HG02610 (cell line): ENCODE data around the gene EPC2.
A peak's percentile ranks its signal among the peaks of the same experiment; 100 is the strongest.
"Not testable (repeated sequence)": the region's sequence is repeated elsewhere in the genome, so short reads cannot be mapped to it uniquely, and the experiment has no call there.

Experiments used
- ATAC-seq: cut with Tn5 transposase; IDR thresholded peaks from one replicate; pipeline ENCODE4 v1.9.1; 2021; ENCODE audit warnings: mild to moderate bottlenecking, moderate library complexity; ENCODE audit not compliant: unreplicated experiment

Gene EPC2

DNA sequence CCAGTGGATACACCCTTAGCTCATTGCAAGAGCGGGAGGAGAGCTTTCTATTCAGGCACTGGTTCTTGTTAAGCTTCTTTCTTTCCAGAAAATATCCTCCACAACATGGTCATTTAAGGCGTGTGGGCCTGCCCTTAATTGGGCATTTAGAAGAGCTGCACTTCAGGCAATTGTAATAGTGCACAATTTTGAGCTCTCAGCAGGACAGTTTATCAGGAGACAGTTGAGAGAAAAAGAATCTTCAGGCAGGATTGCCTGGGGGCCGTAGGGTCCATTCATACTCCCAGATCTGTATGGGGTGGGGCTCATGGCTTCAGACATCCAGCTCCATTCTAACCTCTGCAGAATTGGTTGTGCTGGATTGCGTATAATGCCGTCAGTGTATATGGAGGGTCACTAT, 6.0 kb upstream of the EPC2 start:
- ATAC-seq, result no peak

DNA sequence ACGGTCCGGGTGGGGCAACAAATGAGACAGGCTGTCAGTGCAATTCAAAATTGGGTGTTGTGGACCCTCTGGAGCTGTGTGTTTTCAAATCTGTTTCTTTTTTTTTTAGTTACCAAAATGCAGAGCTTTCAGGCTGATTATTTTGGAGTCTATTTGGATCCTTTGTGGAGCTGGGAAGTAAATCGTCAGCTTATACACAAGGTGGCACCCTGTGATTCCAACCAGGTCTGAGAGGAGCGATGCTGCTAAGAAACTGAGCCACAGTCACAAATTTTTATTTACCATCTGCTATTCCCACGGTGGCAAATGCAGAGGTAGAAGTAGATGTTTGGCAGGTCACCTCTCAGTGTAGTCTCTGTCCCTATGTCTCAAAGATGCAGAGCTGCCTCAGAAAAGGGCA, 3.8 kb upstream of the EPC2 start:
- no peak for ATAC-seq

DNA sequence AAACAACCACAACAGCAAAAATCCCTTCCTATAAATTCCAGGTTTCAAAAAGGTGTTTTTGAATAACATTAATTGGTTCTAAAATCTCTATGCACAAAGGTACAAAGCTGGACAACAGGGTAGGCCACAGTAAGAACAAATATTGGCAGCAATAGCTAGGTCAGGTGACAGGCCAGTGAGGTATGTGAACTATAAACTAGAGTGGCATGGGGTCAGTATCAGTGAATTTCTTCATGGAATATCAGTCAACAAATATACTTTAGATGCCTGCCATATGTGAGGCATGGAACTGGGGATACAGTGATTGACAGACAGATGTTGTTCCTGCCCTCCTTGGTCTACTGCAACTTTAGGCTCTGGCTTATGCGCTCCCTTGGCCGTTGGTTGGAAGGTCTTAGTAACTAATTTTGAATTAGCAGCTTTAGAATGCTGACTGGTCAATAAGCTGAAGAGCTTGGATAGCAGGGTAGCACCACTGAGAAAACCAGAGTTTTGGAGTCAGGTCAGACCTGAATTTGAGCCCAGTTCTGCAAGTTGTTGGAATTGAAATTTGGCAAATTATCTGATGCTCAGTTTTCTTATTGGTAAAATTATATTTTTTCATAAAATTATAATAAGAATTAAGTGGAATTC, 2.3 kb upstream of the EPC2 start:
- ATAC-seq, result no peak

DNA sequence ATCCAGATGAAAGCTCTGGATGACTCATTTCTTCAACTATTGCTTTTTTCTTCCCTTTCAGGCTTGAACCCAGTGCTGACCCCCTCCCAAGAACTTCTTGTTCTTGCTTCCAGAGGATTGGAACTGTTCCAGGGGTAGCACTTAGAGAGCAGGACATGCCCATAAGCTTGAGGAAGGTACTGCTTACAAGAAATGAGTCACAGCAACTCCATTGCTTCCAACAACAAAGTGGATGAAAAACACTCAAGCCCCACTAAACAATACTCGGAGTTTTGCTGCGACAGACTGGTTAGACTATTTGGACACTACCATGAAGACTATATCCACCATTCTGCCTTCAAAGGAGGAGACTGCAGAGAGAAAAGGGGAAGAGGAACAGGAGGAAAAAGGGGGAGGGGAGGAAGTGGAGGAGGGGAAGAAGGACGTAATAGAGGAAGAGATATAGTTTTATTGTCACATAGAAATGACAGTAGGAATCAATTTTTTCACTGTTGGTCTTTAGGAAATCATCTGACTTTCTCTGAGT, 1.6 kb upstream of the EPC2 start:
- no peak for ATAC-seq

DNA sequence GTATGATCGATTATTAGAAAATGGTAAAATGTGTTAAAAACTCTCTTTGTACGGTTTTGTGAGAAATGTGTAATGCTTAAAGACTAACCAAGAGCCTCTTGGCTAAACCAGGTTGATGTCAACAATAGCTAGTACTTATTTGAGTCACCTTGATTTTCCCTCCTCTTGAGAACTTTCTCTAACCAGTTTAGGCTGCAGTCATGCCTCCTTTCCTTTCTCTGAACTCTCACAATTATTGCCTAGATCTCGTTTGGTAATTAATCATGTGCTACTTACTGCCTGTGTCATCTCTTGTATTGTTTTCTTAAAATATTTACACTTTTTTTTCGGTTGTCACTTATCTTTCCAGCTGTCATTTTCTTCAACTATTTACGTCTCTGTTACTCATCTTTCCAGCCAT, 1.1 kb upstream of the EPC2 start:
- peak; percentile 49 for ATAC-seq

DNA sequence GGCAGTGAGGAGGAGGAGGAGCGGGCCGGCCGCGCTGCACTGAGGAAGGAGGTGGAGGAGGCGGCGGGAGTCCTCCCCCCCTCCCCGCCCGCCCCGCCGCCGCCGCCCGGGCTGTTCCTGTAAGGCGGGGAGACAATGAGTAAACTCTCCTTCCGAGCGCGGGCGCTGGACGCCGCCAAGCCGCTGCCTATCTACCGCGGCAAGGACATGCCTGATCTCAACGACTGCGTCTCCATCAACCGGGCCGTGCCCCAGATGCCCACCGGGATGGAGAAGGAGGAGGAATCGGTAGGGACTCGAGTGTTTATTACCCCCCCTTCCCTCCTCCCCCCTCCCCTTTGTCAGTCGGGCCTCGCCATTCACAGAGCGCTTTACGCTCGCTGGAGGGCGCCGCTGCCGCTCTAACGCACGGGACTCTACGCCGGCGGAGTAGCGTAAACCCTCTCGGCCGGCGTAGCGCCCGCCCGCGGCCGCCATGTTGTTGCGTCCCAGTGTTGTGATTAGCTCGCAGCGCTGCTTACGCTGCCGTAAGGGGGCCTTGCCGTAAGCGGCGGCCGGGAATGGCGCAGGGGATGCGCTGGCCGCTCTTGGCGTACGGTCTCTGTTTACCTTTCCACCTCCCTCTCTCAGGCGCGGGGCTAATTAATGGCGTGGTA, 460 bp downstream of the EPC2 start:
- ATAC-seq, result peak; percentile 45

DNA sequence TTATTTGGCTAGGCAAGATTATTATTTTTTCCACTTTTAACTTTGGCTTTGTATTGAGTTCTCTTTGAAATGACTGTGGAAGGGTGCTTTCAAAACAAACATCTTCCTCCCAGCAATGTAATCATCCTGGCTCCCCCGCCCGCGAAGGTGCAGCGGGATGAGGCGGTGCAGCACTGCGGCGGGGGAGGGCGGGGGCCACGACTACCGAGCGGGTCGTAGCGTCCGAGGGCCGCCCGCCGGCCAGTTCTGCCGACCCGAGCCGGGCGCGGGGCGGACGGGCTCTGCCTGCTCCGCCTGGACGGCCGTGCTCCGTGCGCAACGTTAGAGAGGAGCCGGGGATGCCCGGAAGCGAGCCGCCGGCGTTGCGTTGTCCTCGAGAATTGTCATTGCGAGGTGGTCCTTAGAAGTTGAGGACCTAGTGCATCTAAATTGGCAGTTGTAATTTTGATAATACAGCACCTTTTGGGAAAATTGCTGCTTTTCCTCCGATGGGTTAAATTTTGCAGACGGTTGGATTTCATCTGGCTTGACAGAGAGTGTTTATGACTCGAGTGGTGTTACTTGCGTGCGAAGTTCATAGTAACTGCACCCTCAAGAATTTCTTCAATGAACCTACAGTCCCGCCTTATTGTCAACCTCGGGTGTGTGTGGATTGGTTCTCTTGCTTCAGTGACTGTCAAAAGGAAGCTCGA, 1.1 kb downstream of the EPC2 start:
- ATAC-seq, result peak; percentile 39

DNA sequence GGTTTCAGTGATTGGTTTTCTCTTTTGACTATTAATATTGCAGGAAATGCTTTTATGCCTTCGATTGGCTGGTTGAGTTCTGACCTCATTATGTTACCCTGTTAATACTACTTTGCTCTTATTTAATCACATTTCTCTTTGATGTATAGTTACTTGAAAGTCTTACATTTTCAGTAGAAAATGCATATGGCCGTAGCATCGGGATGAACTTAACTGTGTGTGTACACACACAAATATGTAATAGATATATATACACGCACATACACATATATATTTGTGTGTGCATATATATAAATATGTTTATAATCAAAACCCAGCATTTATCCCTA, 1.6 kb downstream of the EPC2 start:
- no peak for ATAC-seq

DNA sequence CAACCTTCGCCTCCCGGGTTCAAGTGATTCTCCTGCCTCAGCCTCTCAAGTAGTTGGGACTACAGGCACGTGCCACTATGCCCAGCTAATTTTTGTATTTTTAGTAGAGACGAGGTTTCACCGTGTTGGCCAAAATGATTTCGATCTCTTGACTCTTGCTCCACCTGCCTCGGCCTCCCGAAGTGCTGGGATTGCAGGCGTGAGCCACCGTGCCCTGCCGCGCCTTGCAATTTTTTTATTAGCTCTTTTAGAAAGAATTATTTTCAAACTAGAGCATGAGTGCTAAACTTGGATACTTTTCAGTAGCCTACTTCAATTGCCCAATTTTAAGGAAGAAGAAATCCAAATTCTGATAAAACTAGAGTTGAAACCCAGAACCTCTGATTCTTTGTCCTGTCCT, 3.2 kb downstream of the EPC2 start:
- not testable (repeated sequence) for ATAC-seq

DNA sequence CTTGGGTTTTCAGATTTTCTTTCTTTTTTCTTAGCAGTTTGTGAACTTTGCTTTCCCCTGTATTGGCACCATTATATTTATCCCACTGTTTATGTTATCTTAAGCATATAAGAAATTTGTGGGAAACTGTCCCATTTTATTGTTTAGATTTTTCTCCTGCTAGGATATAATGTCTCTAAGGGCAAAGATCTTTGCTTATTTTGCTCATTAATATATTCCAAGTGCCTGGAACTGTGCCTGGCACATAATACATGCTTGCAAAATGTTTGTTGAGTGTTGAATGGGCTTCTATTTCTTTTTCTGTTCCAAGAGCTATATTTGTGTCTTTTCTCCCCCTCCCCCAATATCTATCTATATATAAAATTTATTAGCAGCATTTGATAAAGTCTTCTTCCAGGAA, 5.4 kb downstream of the EPC2 start:
- no peak for ATAC-seq

DNA sequence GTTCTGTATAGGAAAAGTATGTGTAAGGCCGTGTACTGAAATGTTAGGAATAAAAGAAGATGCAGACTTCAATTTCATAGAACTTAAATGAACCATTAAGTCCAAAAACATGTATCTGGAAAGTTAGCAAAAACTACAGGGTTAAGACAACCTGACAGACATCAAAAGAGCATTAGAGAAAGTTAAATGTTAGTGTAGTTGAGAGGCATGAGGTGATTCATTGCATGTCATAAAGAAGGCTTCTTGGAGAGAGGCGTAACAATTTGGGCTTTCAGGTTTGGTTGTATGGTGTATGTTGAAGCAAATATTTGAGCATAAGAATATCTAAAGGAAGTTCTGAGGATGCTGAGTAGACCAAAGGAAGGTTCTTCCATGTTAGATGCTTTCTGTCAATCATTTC, 6.3 kb downstream of the EPC2 start:
- no peak for ATAC-seq

DNA sequence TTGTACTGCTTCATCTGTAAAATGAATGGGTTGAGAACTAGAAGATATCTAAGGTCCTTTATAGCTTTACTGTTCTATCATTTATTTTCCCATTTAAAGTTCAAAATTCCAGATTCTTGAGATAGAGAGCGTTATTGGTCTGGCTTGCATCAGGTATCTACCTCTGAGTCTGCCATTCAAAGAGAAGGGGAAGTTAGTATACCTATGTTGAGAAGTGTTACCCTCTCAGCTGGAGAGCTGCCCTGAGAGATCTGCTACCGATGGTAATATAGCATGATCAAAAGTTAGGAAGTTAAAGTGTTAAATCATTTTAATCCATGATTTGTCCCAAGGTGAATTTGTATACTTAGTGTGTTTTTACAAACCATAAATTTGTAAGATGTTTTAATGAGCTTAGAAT, 7.4 kb downstream of the EPC2 start:
- no peak for ATAC-seq

DNA sequence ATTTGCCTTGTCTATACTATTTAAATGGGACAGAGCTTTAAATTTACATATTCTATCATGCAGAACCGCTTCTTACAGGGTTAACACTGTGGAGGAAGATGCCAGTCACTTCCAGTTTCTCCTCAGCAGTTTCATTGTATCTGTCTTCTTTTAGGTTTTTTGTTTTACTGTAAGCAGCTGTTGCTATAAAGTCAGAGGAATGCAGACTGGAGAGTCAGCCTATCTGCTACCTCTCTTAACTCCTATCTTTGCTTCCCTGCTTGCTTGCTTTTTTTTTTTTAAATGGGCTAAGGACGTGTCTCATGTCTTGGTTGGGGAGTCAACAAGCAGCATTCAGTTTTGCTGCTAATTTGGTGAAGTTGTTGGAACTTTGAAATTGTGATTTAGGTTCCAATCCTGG, 8.9 kb downstream of the EPC2 start:
- ATAC-seq, result peak; percentile 83

DNA sequence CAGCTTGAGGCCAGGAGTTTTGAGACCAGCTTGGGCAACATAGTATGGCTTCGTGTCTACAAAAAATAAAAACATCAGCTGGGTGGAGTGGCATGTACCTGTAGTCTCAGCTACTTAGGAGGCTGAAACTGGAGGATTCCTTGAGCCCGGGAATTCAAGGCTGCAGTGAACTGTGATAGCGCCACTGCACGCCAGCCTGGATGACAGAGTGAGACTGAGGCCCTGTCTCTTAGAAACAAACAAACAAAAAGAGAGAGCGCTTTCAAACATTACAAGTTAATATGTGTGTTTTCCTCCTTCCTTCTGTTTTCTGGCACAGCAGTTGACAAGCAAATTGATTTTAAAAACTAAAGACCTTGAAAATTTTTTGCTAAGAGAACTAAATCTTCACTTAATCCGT, 9.9 kb downstream of the EPC2 start:
- ATAC-seq, result no peak

DNA sequence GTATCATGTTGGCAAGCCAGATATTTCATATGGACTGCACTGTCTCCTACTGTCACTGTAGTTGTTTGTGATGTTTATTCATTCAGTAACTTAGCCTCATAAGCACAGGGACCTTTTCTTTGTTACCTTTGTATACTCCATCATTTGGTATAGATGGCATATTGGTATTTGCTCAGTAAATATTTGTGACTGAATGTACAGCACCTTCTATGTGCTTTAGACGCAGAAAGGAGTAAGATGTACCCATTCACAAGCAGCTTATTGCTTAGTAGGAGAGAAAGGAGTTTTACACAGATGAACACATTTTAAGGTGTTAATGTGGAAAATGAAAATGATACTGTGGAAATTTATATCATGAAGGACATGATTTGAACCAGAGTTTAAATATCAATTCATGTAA, 12.0 kb downstream of the EPC2 start:
- ATAC-seq, result no peak

DNA sequence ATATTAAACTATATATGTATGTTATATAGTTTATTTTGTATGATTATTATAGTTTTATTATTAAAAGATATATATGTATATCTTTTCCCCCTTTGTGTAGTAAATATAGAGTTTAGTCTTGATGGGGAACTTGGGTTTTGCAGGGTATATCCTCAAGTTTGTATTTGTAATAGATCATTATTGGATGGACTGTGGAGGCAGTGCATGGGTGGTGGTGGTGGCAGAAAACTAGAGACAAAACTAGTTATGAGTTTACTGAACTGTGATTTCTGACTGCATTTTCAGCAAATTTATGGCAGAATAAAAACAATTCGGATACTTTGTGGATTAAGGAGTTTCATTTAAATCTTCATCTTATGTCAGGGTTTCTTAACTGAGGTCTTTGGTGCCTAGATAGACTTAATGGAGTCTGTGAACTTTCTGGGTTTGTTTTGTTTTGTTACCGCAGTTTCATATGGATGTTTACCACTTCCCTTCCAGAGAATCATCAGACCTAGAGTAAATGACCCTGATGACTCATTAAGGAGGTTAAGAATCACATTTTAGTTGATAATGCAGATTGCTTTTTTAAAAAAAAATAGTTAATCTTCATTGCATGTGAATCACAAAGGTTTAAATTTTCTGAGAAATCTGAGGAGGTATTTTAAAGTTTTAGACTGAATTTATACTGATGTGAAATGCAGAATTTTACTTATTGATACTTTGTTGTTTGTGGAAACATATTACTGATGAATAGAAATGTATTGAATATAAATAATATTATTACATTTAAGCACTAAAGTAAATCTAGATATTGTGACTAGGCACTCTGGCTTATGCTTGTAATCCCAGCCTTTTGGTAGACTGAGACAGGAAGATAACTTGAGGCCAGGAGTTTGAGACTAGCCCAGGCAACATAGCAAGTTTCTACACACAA, 14.5 kb downstream of the EPC2 start:
- ATAC-seq, result peak; percentile 86

DNA sequence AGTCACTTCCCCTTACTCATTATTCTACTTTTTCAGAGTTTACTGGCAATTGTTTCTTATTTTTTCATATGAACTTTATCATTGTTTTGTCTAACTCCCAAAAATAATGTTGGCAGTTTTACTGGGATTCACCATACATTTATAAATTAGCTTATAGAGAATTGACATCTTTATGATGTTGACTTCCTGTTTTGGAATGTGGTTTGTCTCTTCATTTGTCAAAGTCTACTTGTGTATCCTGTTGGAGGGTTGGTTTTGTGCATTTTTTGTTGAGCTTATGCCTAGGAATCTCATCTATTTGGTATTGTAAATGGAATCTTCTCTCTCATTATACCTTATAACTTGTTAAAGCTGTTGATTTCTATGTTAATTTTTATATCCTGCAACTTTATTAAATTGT, 16.4 kb downstream of the EPC2 start:
- ATAC-seq, result no peak

DNA sequence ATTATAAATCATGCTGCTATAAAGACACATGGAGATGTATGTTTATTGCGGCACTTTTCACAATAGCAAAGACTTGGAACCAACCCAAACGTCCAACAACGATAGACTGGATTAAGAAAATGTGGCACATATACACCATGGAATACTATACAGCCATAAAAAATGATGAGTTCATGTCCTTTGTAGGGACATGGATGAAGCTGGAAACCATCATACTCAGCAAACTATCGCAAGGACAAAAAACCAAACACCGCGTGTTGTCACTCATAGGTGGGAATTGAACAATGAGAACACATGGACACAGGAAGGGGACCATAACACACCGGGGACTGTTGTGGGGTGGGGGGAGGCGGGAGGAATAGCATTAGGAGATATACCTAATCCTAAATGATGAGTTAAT, 17.8 kb downstream of the EPC2 start:
- not testable (repeated sequence) for ATAC-seq

DNA sequence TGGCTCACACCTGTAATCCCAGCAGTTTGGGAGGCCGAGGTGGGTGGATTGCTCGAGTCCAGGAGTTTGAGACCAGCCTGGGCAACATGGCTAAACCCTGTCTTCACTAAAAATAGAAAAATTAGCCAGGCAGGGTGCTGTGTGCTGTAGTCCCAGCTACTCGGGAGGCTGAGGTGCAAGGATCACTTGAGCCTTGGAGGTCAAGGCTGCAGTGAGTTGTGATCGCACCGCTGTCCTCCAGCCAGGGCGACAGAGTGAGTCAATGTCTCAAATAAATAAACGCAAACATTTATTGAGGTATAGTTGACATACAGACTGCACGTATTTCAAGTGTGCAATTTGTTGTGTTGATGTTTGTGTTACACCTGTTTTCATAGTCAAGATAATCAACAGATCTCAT, 19.7 kb downstream of the EPC2 start:
- ATAC-seq, result no peak

DNA sequence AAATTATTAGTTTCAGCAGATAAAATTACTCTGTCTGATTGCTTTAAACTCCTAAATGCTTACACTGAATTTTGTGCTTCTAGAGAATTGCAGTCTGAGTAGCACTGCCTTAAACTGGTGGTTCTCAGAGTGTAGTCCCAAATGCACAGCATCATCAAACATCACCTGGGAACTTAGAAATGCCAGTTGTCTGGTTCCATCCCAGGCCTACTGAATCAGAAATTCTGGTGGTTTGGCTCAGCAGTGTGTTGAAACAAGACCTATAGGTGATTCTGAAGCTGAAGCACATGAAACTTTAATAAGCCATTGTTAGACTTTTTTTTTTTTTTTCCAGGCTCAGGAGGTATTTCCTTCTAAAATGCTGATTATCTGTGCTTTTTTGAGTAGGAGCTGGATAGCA, 22.0 kb downstream of the EPC2 start:
- peak; percentile 41 for ATAC-seq

DNA sequence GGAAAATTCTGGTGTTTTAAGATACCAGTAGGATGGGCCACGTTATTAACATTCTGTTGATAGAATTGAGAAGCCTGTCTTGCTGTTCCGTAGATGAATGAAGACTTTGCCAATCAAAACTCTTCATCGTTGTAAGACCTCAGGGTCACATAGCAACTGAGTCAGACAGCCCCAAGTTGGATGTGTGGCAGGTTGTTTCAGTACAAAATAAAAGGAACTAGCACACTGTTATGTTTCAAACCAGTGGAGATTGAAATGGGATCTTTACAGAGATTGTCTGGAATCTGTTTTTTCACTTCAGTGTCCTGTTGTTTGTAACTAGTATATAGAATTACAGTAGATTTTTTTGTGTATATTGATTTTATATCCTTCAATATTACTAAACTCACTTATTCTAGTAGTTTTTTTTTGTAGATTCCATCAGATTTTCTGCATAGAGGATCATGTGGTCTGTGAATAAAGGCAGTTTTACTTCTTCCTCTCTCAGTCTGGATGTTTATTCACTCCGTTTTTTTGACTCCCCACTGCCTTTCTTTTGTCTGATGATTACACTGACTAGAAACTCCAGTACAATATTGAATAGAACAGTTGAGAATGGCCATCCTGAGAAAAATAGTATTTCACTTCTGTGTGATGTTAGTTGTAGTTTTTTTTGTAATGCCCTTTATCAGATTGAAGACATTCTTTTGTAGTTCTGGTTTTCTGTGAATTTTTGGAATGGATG, 22.7 kb downstream of the EPC2 start:
- ATAC-seq, result peak; percentile 20
